GM19452 (cell line): Measurements from ENCODE around the gene EFCAB6.
"Not testable (repeated sequence)": the region's sequence is repeated elsewhere in the genome, so short reads cannot be mapped to it uniquely, and the experiment has no call there.

ENCODE experiments used
- ATAC-seq: cut with Tn5 transposase; IDR thresholded peaks from one replicate; pipeline ENCODE4 v1.9.1; 2021; ENCODE audit not compliant: unreplicated experiment

EFCAB6 gene

GRCh38 chr22:43720716-43721115 lies 91.4 kb downstream of the EFCAB6 start:
- no peak for ATAC-seq

- no peak for ATAC-seq
Observed at GRCh38 chr22:43714104-43714503, 98.0 kb downstream of the EFCAB6 start.

- ATAC-seq: no peak
Observed at GRCh38 chr22:43711681-43712080, 100.4 kb downstream of the EFCAB6 start.

GRCh38 chr22:43707648-43708047 lies 104.5 kb downstream of the EFCAB6 start:
- ATAC-seq: no peak

- ATAC-seq: no peak
Observed at GRCh38 chr22:43706571-43707328, 105.4 kb downstream of the EFCAB6 start.

- ATAC-seq: no peak
Observed at GRCh38 chr22:43706151-43706550, 106.0 kb downstream of the EFCAB6 start.

GRCh38 chr22:43704051-43704450 lies 108.1 kb downstream of the EFCAB6 start:
- no peak for ATAC-seq

GRCh38 chr22:43698403-43698802 lies 113.7 kb downstream of the EFCAB6 start:
- ATAC-seq: no peak

- no peak for ATAC-seq
Observed at GRCh38 chr22:43697894-43698293, 114.2 kb downstream of the EFCAB6 start.

GRCh38 chr22:43693249-43693648 lies 118.9 kb downstream of the EFCAB6 start:
- no peak for ATAC-seq

- ATAC-seq: no peak
Observed at GRCh38 chr22:43689356-43689755, 122.7 kb downstream of the EFCAB6 start.

GRCh38 chr22:43682851-43683250 lies 129.3 kb downstream of the EFCAB6 start:
- no peak for ATAC-seq

GRCh38 chr22:43681731-43682360 lies 130.3 kb downstream of the EFCAB6 start:
- ATAC-seq: no peak

GRCh38 chr22:43670513-43670912 lies 141.6 kb downstream of the EFCAB6 start:
- no peak for ATAC-seq

- ATAC-seq: no peak
Observed at GRCh38 chr22:43669190-43669589, 142.9 kb downstream of the EFCAB6 start.

- ATAC-seq: no peak
Observed at GRCh38 chr22:43667656-43668055, 144.4 kb downstream of the EFCAB6 start.

- ATAC-seq: no peak
Observed at GRCh38 chr22:43666457-43666856, 145.6 kb downstream of the EFCAB6 start.

GRCh38 chr22:43658823-43659222 lies 153.3 kb downstream of the EFCAB6 start:
- ATAC-seq: no peak

GRCh38 chr22:43656581-43656980 lies 155.5 kb downstream of the EFCAB6 start:
- not testable (repeated sequence) for ATAC-seq

- ATAC-seq: no peak
Observed at GRCh38 chr22:43654271-43654670, 157.8 kb downstream of the EFCAB6 start.

- no peak for ATAC-seq
Observed at GRCh38 chr22:43652845-43653244, 159.3 kb downstream of the EFCAB6 start.

GRCh38 chr22:43643387-43643786 lies 168.7 kb downstream of the EFCAB6 start:
- no peak for ATAC-seq
